GM21423 (cell line): ENCODE results near the gene ASIC4.

Experiments
- ATAC-seq: cut with Tn5 transposase; IDR thresholded peaks from one replicate; pipeline ENCODE4 v1.9.1; 2021; ENCODE audit warnings: mild to moderate bottlenecking, moderate library complexity; ENCODE audit not compliant: unreplicated experiment

Gene ASIC4

GRCh38 chr2:219531639-219532377 lies 17.5 kb downstream of the ASIC4 start:
- ATAC-seq, result no peak

- ATAC-seq, result no peak
Measured at GRCh38 chr2:219532378-219532649, 18.0 kb downstream of the ASIC4 start.

GRCh38 chr2:219533930-219534661 lies 19.8 kb downstream of the ASIC4 start:
- no peak for ATAC-seq

GRCh38 chr2:219536425-219536824 lies 22.1 kb downstream of the ASIC4 start:
- ATAC-seq, result no peak

GRCh38 chr2:219536967-219537366 lies 22.7 kb downstream of the ASIC4 start:
- ATAC-seq, result no peak

- ATAC-seq, result no peak
Measured at GRCh38 chr2:219537657-219538488, 23.6 kb downstream of the ASIC4 start.

GRCh38 chr2:219538504-219538951 lies 24.2 kb downstream of the ASIC4 start:
- ATAC-seq, result no peak

GRCh38 chr2:219538956-219539788 lies 24.9 kb downstream of the ASIC4 start:
- ATAC-seq, result no peak

- ATAC-seq, result no peak
Measured at GRCh38 chr2:219539926-219540678, 25.8 kb downstream of the ASIC4 start.

GRCh38 chr2:219540784-219541504 lies 26.7 kb downstream of the ASIC4 start:
- no peak for ATAC-seq

GRCh38 chr2:219541611-219542180 lies 27.4 kb downstream of the ASIC4 start:
- peak; percentile 42 for ATAC-seq

- peak; percentile 34 for ATAC-seq
Measured at GRCh38 chr2:219542931-219543595, 28.8 kb downstream of the ASIC4 start.

GRCh38 chr2:219543596-219544358 lies 29.5 kb downstream of the ASIC4 start, which contains the start of the genes CHPF and TMEM198:
CHPF (minus strand) TSS chr2:219543809; CDS start chr2:219543538, 271 bp downstream.
TMEM198 (plus strand) TSS chr2:219544028; CDS start chr2:219544728, 700 bp downstream.
- peak; percentile 74 for ATAC-seq

GRCh38 chr2:219544567-219544966 lies 30.3 kb downstream of the ASIC4 start:
- ATAC-seq, result no peak

GRCh38 chr2:219545295-219545942 lies 31.1 kb downstream of the ASIC4 start:
- ATAC-seq, result no peak

- ATAC-seq, result no peak
Measured at GRCh38 chr2:219545943-219546352, 31.7 kb downstream of the ASIC4 start.

- no peak for ATAC-seq
Measured at GRCh38 chr2:219547621-219548020, 33.3 kb downstream of the ASIC4 start.
